Measurements from ENCODE around the gene FHL3.

- TF ChIP-seq CTCF (IDR thresholded peaks at IDR 0.05) (no peak), EZH2 (IDR thresholded peaks at IDR 0.05; ENCODE audit: borderline replicate concordance, insufficient read depth, low read depth, low read length, poor library complexity, severe bottlenecking) (no peak)
These were observed 7.3 kb upstream of the FHL3 start, which contains the start of gene UTP11 for GRCh38 chr1:38012363-38013226.
